Suprapubic skin (tissue), 4 donors: ENCODE results near the gene DPM3. TPM values are rescaled to one million over a fixed set of nuclear protein-coding genes. Genes with fewer than 3 reads are reported as not detected.
"Not testable (repeated sequence)": the region's sequence is repeated elsewhere in the genome, so short reads cannot be mapped to it uniquely, and the experiment has no call there.

ENCODE experiments used
- DNase-seq, 2 donors: peaks; one replicate each; pipeline ENCODE4 v3.0.0-alpha.2; 2019; ENCODE audit warnings: low spot score in 2 of 2
- H3K27ac ChIP-seq: fragments of 200-600 bp; sonication (generic); one replicate; pipeline ENCODE4 v1.5.1; 2019
- H3K27me3 ChIP-seq: fragments of 200-600 bp; sonication (generic); one replicate; pipeline ENCODE4 v1.5.1; 2019
- H3K36me3 ChIP-seq: fragments of 200-600 bp; sonication (generic); one replicate; pipeline ENCODE4 v1.5.1; 2019
- H3K4me1 ChIP-seq: fragments of 200-600 bp; sonication (generic); one replicate; pipeline ENCODE4 v1.5.1; 2019
- H3K4me3 ChIP-seq: fragments of 200-600 bp; sonication (generic); one replicate; pipeline ENCODE4 v1.5.1; 2019; ENCODE audit warnings: mild to moderate bottlenecking
- H3K9me3 ChIP-seq: fragments of 200-600 bp; sonication (generic); one replicate; pipeline ENCODE4 v1.5.1; 2019
- EP300 ChIP-seq: sonication (generic); formaldehyde crosslinking; IDR thresholded peaks from one replicate; pipeline ENCODE4 v1.6.1; 2017; ENCODE audit warnings: antibody characterized with exemption
- POLR2A ChIP-seq, 2 donors: fragments of 450-650 bp; IDR thresholded peaks; one replicate each; pipeline ENCODE4 v1.6.1; 2017; ENCODE audit warnings: antibody characterized with exemption in 2 of 2, mild to moderate bottlenecking in 2 of 2, moderate library complexity in 2 of 2
- POLR2AphosphoS5 ChIP-seq, 3 donors: sonication (generic); formaldehyde crosslinking; IDR thresholded peaks; one replicate each; pipeline ENCODE4 v1.6.1; 2017; ENCODE audit warnings: antibody characterized with exemption in 3 of 3
- WGBS: methylation state at CpG from one replicate; pipeline ENCODE4 v1.1.5; 2018; 5-methylcytosine and 5-hydroxymethylcytosine counted together
- total RNA-seq, 4 donors: library from RNA; depleted of rRNA; stranded (reverse); fragments of >200 nt; gene quantifications; one replicate each; pipeline ENCODE4 v1.1.0, GENCODE V29; 2016
- TF ChIP-seq, protein P1 (sequence below), 2 donors: fragments of 200-600 bp in 1 of 2; fragments of 450-650 bp in 1 of 2; sonication (generic) in 1 of 2; IDR thresholded peaks; one replicate each; pipeline ENCODE4 v1.5.1; 2016 to 2019; ENCODE audit warnings: antibody characterized with exemption in 2 of 2, mild to moderate bottlenecking in 1 of 2, moderate library complexity in 1 of 2

The DPM3 gene
- total RNA-seq, result 10 to 100 TPM; 23.7 to 43.7 (median 30.2) TPM

- no peaks in the 10 kb centered on the region for H3K27me3 ChIP-seq
- H3K4me1 ChIP-seq, result peaks cover 37% of the 10 kb centered on the region
- DNase-seq, result peak; percentile 95 to 96
- peak within 1 kb of the TSS; percentile 87 for H3K27ac ChIP-seq
- no peaks in the 10 kb centered on the region for H3K36me3 ChIP-seq
- no peaks in the 10 kb centered on the region for H3K9me3 ChIP-seq
- peak within 1 kb of the TSS; percentile 80 for H3K4me3 ChIP-seq
- TF ChIP-seq POLR2AphosphoS5 (IDR thresholded peaks at IDR 0.05) (peak in 1 of 3 donors; percentile 34), EP300 (no peak), POLR2A (IDR thresholded peaks at IDR 0.05) (peak in 1 of 2 donors; percentile 57)
- TF ChIP-seq, protein P1, sequence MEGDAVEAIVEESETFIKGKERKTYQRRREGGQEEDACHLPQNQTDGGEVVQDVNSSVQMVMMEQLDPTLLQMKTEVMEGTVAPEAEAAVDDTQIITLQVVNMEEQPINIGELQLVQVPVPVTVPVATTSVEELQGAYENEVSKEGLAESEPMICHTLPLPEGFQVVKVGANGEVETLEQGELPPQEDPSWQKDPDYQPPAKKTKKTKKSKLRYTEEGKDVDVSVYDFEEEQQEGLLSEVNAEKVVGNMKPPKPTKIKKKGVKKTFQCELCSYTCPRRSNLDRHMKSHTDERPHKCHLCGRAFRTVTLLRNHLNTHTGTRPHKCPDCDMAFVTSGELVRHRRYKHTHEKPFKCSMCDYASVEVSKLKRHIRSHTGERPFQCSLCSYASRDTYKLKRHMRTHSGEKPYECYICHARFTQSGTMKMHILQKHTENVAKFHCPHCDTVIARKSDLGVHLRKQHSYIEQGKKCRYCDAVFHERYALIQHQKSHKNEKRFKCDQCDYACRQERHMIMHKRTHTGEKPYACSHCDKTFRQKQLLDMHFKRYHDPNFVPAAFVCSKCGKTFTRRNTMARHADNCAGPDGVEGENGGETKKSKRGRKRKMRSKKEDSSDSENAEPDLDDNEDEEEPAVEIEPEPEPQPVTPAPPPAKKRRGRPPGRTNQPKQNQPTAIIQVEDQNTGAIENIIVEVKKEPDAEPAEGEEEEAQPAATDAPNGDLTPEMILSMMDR (IDR thresholded peaks at IDR 0.05), result no peak
- 1% methylated on average over 34 of the region's 42 CpGs for WGBS
Measured at GRCh38 chr1:155139895-155140629, at the start of gene DPM3. DPM3 (minus strand) TSS chr1:155140531; CDS start chr1:155140240, 291 bp downstream.

DNA sequence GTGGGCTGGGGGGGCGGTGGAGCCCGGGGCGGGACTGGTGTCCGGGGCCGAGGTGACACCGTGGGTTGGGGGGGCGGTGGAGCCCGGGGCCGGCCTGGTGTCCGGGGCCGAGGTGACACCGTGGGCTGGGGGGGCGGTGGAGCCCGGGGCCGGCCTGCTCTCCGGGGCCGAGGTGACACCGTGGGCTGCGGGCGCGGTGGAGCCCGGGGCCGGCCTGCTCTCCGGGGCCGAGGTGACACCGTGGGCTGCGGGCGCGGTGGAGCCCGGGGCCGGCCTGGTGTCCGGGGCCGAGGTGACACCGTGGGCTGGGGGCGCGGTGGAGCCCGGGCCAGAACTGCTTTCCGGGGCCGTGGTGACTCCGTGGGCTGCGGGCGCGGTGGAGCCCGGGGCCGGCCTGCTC, 49.6 kb upstream of the DPM3 start:
- not testable (repeated sequence) for H3K9me3 ChIP-seq, H3K36me3 ChIP-seq, H3K27me3 ChIP-seq, H3K27ac ChIP-seq, H3K4me3 ChIP-seq
- 86% methylated on average over 15 of the region's 45 CpGs for WGBS
- DNase-seq, result peak in 1 of 2 donors; percentile 69
- H3K4me1 ChIP-seq, result peaks cover 41% of the 10 kb centered on the region

GRCh38 chr1:155188268-155188667, 47.9 kb upstream of the DPM3 start:
- TF ChIP-seq EP300, result no peak
- TF ChIP-seq, protein P1 (IDR thresholded peaks at IDR 0.05), result no peak
- TF ChIP-seq POLR2AphosphoS5 (IDR thresholded peaks at IDR 0.05), result no peak
- no peak for TF ChIP-seq POLR2A (IDR thresholded peaks at IDR 0.05)
- no peak overlapping the region for H3K27ac ChIP-seq
- no peaks in the 10 kb centered on the region for H3K36me3 ChIP-seq
- 80% methylated on average over 9 of the region's 14 CpGs for WGBS
- H3K4me1 ChIP-seq, result peaks cover 32% of the 10 kb centered on the region
- H3K27me3 ChIP-seq, result no peaks in the 10 kb centered on the region
- no peaks in the 10 kb centered on the region for H3K9me3 ChIP-seq
- no peak overlapping the region for H3K4me3 ChIP-seq
- DNase-seq, result peak in 1 of 2 donors; percentile 48

- TF ChIP-seq POLR2AphosphoS5 (IDR thresholded peaks at IDR 0.05), result no peak
- no peak for TF ChIP-seq POLR2A (IDR thresholded peaks at IDR 0.05)
- TF ChIP-seq, protein P1 (IDR thresholded peaks at IDR 0.05), result no peak
- DNase-seq, result peak in 1 of 2 donors; percentile 58
- Histone ChIP-seq H3K36me3 (no peaks in the 10 kb centered on the region), H3K27me3 (no peaks in the 10 kb centered on the region), H3K9me3 (no peaks in the 10 kb centered on the region), H3K4me1 (peaks cover 24% of the 10 kb centered on the region), H3K27ac (no peak overlapping the region), H3K4me3 (no peak overlapping the region)
- WGBS, result 90% methylated on average over 12 of the region's 16 CpGs
Measured at GRCh38 chr1:155187456-155187891, 47.1 kb upstream of the DPM3 start.

GRCh38 chr1:155186794-155187455, 46.6 kb upstream of the DPM3 start:
- no peaks in the 10 kb centered on the region for H3K27me3 ChIP-seq
- TF ChIP-seq, protein P1 (IDR thresholded peaks at IDR 0.05), result no peak
- TF ChIP-seq POLR2A (IDR thresholded peaks at IDR 0.05) (no peak), EP300 (no peak), POLR2AphosphoS5 (IDR thresholded peaks at IDR 0.05) (no peak)
- peaks cover 19% of the 10 kb centered on the region for H3K4me1 ChIP-seq
- H3K9me3 ChIP-seq, result no peaks in the 10 kb centered on the region
- no peak overlapping the region for H3K27ac ChIP-seq
- no peak overlapping the region for H3K4me3 ChIP-seq
- 75% methylated on average over 13 of the region's 14 CpGs for WGBS
- no peaks in the 10 kb centered on the region for H3K36me3 ChIP-seq
- DNase-seq, result peak in 1 of 2 donors; percentile 60
